HG03159 (cell line): Measurements from ENCODE around the gene SDE2.
A peak's percentile ranks its signal among the peaks of the same experiment; 100 is the strongest.
"Not testable (repeated sequence)": the region's sequence is repeated elsewhere in the genome, so short reads cannot be mapped to it uniquely, and the experiment has no call there.

Source experiments
- ATAC-seq: cut with Tn5 transposase; IDR thresholded peaks from one replicate; pipeline ENCODE4 v1.9.1; 2021; ENCODE audit warnings: mild to moderate bottlenecking, moderate library complexity; ENCODE audit not compliant: unreplicated experiment

SDE2 gene

GRCh38 chr1:226007126-226007892 is 8.2 kb upstream of the SDE2 start:
- ATAC-seq = not testable (repeated sequence)

GRCh38 chr1:226006686-226007085 is 7.5 kb upstream of the SDE2 start:
- no peak for ATAC-seq

- ATAC-seq = no peak
Measured at GRCh38 chr1:226004396-226004795, 5.3 kb upstream of the SDE2 start.

GRCh38 chr1:226003502-226004170 is 4.5 kb upstream of the SDE2 start:
- no peak for ATAC-seq

GRCh38 chr1:226002667-226003501 is 3.7 kb upstream of the SDE2 start:
- ATAC-seq = no peak

- ATAC-seq = peak; percentile 29
Measured at GRCh38 chr1:226001963-226002666, 3.0 kb upstream of the SDE2 start.

GRCh38 chr1:226001088-226001487 is 1.9 kb upstream of the SDE2 start:
- no peak for ATAC-seq

- not testable (repeated sequence) for ATAC-seq
Measured at GRCh38 chr1:226000493-226001081, 1.4 kb upstream of the SDE2 start.

GRCh38 chr1:225999912-226000337 is 782 bp upstream of the SDE2 start:
- peak; percentile 40 for ATAC-seq

- peak; percentile 2 for ATAC-seq
Measured at GRCh38 chr1:225998560-225999226, 450 bp downstream of the SDE2 start.

GRCh38 chr1:225996946-225997545 is 2.1 kb downstream of the SDE2 start:
- no peak for ATAC-seq

- no peak for ATAC-seq
Measured at GRCh38 chr1:225995919-225996864, 3.0 kb downstream of the SDE2 start.

GRCh38 chr1:225990705-225991464 is 8.3 kb downstream of the SDE2 start:
- ATAC-seq = no peak

- ATAC-seq = no peak
Measured at GRCh38 chr1:225987491-225988316, 11.4 kb downstream of the SDE2 start.

- ATAC-seq = no peak
Measured at GRCh38 chr1:225981714-225982113, 17.4 kb downstream of the SDE2 start.

- no peak for ATAC-seq
Measured at GRCh38 chr1:225980005-225980836, 18.9 kb downstream of the SDE2 start.
